K562 (cell line): ENCODE data around the gene TMEM120B. TPM values are rescaled to one million over a fixed set of nuclear protein-coding genes. Genes with fewer than 3 reads are reported as not detected.

Source experiments
- CGGBP1 ChIP-seq: fragments of 250-450 bp; sonication (Bioruptor Pico); IDR thresholded peaks from 2 replicates; pipeline ENCODE4 v1.9.0; 2021; ENCODE audit warnings: mild to moderate bottlenecking
- ESRRB ChIP-seq: fragments of 250-450 bp; sonication (Bioruptor Pico); IDR thresholded peaks from 2 replicates; pipeline ENCODE4 v1.5.0; 2020; ENCODE audit warnings: mild to moderate bottlenecking, moderate library complexity, borderline replicate concordance
- ETV1 ChIP-seq: fragments of 450-650 bp; conservative IDR thresholded peaks from 2 replicates; pipeline ENCODE4 v1.6.1; 2016; ENCODE audit warnings: missing genetic modification characterization, control low read depth, low read depth, missing compliant biosample characterization
- HCFC1 ChIP-seq: IDR thresholded peaks from 2 replicates; pipeline ENCODE4 v1.6.1; 2012; ENCODE audit warnings: low read depth, low read length, improper control_type of control experiment
- HDGF ChIP-seq: fragments of 450-650 bp; IDR thresholded peaks from 2 replicates; pipeline ENCODE4 v1.6.1; 2016
- KDM5B ChIP-seq: fragments of 200-600 bp; sonication (generic); IDR thresholded peaks from 2 replicates; pipeline ENCODE4 v1.6.1; 2012; ENCODE audit warnings: low read depth, mild to moderate bottlenecking, moderate library complexity, low read length, control low read depth, inconsistent platforms; ENCODE audit not compliant: insufficient replicate concordance
- MEIS2 ChIP-seq: fragments of 450-650 bp; IDR thresholded peaks from 2 replicates; pipeline ENCODE4 v1.6.1; 2014; ENCODE audit warnings: mild to moderate bottlenecking; ENCODE audit not compliant: partially characterized antibody
- MITF ChIP-seq: IDR thresholded peaks from 2 replicates; pipeline ENCODE4 v1.6.1; 2014; ENCODE audit warnings: antibody characterized with exemption
- NR3C1 ChIP-seq: sonication (generic); formaldehyde crosslinking; IDR thresholded peaks from 2 replicates; pipeline ENCODE4 v1.8.1; 2022; ENCODE audit warnings: missing genetic modification reagents
- PKNOX1 ChIP-seq: fragments of 450-650 bp; IDR thresholded peaks from 2 replicates; pipeline ENCODE4 v1.6.1; 2016
- PURB ChIP-seq: sonication (generic); formaldehyde crosslinking; IDR thresholded peaks from 2 replicates; pipeline ENCODE4 v1.9.0; 2021; ENCODE audit warnings: low read depth, mild to moderate bottlenecking, missing genetic modification reagents
- RUNX1 ChIP-seq: sonication (generic); IDR thresholded peaks from 2 replicates; pipeline ENCODE4 v1.6.1; 2016; ENCODE audit warnings: antibody characterized with exemption, low read depth
- SETDB1 ChIP-seq: IDR thresholded peaks from one replicate; pipeline ENCODE4 v1.6.1; 2012; ENCODE audit warnings: low read length, control low read depth, inconsistent platforms
- SIRT6 ChIP-seq: IDR thresholded peaks from one replicate; pipeline ENCODE4 v1.6.1; 2012; ENCODE audit warnings: low read depth, mild to moderate bottlenecking, control low read depth, inconsistent platforms, low read length, moderate library complexity
- TBL1XR1 ChIP-seq, 2 experiments: IDR thresholded peaks; 2 replicates each; pipeline ENCODE4 v1.6.1; 2012; ENCODE audit warnings: improper control_type of control experiment in 2 of 2, low read length in 2 of 2, mild to moderate bottlenecking in 1 of 2
- TCF15 ChIP-seq: fragments of 250-450 bp; sonication (Bioruptor Pico); IDR thresholded peaks from 2 replicates; pipeline ENCODE4 v1.8.0; 2022; ENCODE audit warnings: moderate library complexity, mild to moderate bottlenecking, inconsistent platforms
- ZMIZ1 ChIP-seq, 2 experiments: fragments of 150-350 bp in 1 of 2; IDR thresholded peaks; 2 replicates each; pipeline ENCODE4 v1.6.1; 2012 to 2016; ENCODE audit warnings: low read depth in 2 of 2, low read length in 2 of 2, mild to moderate bottlenecking in 1 of 2, moderate library complexity in 1 of 2
- ZNF184 ChIP-seq: sonication (generic); formaldehyde crosslinking; IDR thresholded peaks from 2 replicates; pipeline ENCODE4 v1.5.0; 2020; ENCODE audit warnings: missing genetic modification reagents
- ZNF253 ChIP-seq: fragments of 250-450 bp; sonication (Bioruptor Pico); conservative IDR thresholded peaks from 2 replicates; pipeline ENCODE4 v1.6.1; 2021; ENCODE audit warnings: mild to moderate bottlenecking
- ZNF263 ChIP-seq: sonication (generic); formaldehyde crosslinking; IDR thresholded peaks from 2 replicates; pipeline ENCODE4 v1.8.0; 2022; ENCODE audit warnings: mild to moderate bottlenecking, missing genetic modification reagents, borderline replicate concordance
- ZNF644 ChIP-seq: fragments of 200-800 bp; sonication (Bioruptor generic); IDR thresholded peaks from 2 replicates; pipeline ENCODE4 v1.6.1; 2016; ENCODE audit warnings: low read depth, missing genetic modification characterization, missing compliant biosample characterization
- ZNF707 ChIP-seq: fragments of 250-450 bp; sonication (Bioruptor Pico); conservative IDR thresholded peaks from 2 replicates; pipeline ENCODE4 v1.8.0; 2022; ENCODE audit warnings: inconsistent platforms, mild to moderate bottlenecking, moderate library complexity
- polyA plus RNA-seq, 8 experiments: library from polyadenylated mRNA; depleted of rRNA in 4 of 8; stranded (reverse) in 5 of 8; unstranded in 3 of 8; fragments of >200 nt; fragmentation: Nextera tagmentation in 2 of 8; fragmentation: Illumina TruSeq in 1 of 8; extraction: Ambion mirVana in 2 of 8; extraction: Trizol in 1 of 8; gene quantifications; 2 replicates each; pipeline versions ENCODE4 v1.2.1 to v1.2.3, GENCODE V29; 2011 to 2014; ENCODE audit warnings: inconsistent platforms in 1 of 8, missing spikeins in 1 of 8
- total RNA-seq, 7 experiments: library from RNA; depleted of rRNA in 6 of 7; stranded (reverse); fragments of >200 nt in 6 of 7; fragmentation: Illumina TruSeq in 2 of 7; extraction: Trizol in 2 of 7; gene quantifications; 2 replicates each; pipeline versions ENCODE4 v1.2.1 to v1.2.3, GENCODE V29; 2011 to 2021; ENCODE audit warnings: low replicate concordance in 1 of 7

TMEM120B gene
- total and polyA plus RNA-seq, 9 of the 15 experiments (the other 6 are each of a cell fraction or from before 2014, with no cell fraction given): 1.7 to 18.6 (median 7.4) TPM

- TF ChIP-seq CGGBP1 (CRISPR knock-in tag): no peak
- TF ChIP-seq TCF15 (CRISPR knock-in tag): no peak
- TF ChIP-seq ZNF253 (CRISPR knock-in tag): no peak
- TF ChIP-seq ZNF184 (CRISPR knock-in tag): no peak
- TF ChIP-seq KDM5B: no peak
- no peak for TF ChIP-seq ETV1 (tag)
- no peak for TF ChIP-seq ZNF707 (CRISPR knock-in tag)
- TF ChIP-seq ZNF644: no peak
- TF ChIP-seq MEIS2: peak; percentile 97
- no peak for TF ChIP-seq HDGF
- no peak for TF ChIP-seq MITF
- peak; percentile 6; the same call in 1 of the 2 replicates for TF ChIP-seq HCFC1
- TF ChIP-seq SETDB1: no peak
- 0 out of 2 replicates have a peak, but pooled peaks have one; percentile 16 for TF ChIP-seq RUNX1
- TF ChIP-seq ZNF263 (CRISPR knock-in tag): no peak
- no peak for TF ChIP-seq NR3C1 (CRISPR knock-in tag)
- TF ChIP-seq ZMIZ1 (IDR thresholded peaks at IDR 0.05; ENCODE audit: low read depth in 2 of 2, low read length in 2 of 2): peak in 1 of 2 experiments; percentile 33; a peak in 1 of 4 replicates
- no peak for TF ChIP-seq PURB
- no peak for TF ChIP-seq ESRRB (CRISPR knock-in tag)
- peak; percentile 95 for TF ChIP-seq PKNOX1
- TF ChIP-seq TBL1XR1 (IDR thresholded peaks at IDR 0.05; ENCODE audit: low read length in 2 of 2): peak in 1 of 2 experiments; percentile 54; a peak in 1 of 4 replicates
- no peak for TF ChIP-seq SIRT6
Observed at GRCh38 chr12:121799156-121799841, 86.7 kb downstream of the TMEM120B start (continued).
